ENCODE measurements around the gene PGAP2. TPM values are rescaled to one million over a fixed set of nuclear protein-coding genes. Genes with fewer than 3 reads are reported as not detected.
"Not testable (repeated sequence)": the region's sequence is repeated elsewhere in the genome, so short reads cannot be mapped to it uniquely, and the experiment has no call there.

Gene PGAP2
- total RNA-seq, 1 experiment from 2014 or later = 27.2 TPM

GRCh38 chr11:3857628-3858027 lies 49.3 kb downstream of the PGAP2 start:
- Mint-ChIP-seq H3K4me1 (ENCODE audit: insufficient read depth, unreplicated experiment) (peaks cover 36% of the 10 kb centered on the region), H3K36me3 (ENCODE audit: insufficient read depth, unreplicated experiment) (peaks cover 7% of the 10 kb centered on the region), H3K9me3 (ENCODE audit: unreplicated experiment) (no peaks in the 10 kb centered on the region), H3K27ac (ENCODE audit: low read depth, unreplicated experiment) (no peak overlapping the region), H3K4me3 (ENCODE audit: unreplicated experiment) (peak overlapping the region; percentile 99), H3K27me3 (ENCODE audit: insufficient read depth, unreplicated experiment) (no peaks in the 10 kb centered on the region)
- ChIA-PET CTCF (interaction anchor here (0.6 to 2.3 kb wide), 10 partner anchors 8 to 329 kb away, joined by 3 to 28 read pairs (median 5); no protein-coding TSS in a partner anchor), POLR2A (no interaction called here)
- TF ChIP-seq, protein P1, sequence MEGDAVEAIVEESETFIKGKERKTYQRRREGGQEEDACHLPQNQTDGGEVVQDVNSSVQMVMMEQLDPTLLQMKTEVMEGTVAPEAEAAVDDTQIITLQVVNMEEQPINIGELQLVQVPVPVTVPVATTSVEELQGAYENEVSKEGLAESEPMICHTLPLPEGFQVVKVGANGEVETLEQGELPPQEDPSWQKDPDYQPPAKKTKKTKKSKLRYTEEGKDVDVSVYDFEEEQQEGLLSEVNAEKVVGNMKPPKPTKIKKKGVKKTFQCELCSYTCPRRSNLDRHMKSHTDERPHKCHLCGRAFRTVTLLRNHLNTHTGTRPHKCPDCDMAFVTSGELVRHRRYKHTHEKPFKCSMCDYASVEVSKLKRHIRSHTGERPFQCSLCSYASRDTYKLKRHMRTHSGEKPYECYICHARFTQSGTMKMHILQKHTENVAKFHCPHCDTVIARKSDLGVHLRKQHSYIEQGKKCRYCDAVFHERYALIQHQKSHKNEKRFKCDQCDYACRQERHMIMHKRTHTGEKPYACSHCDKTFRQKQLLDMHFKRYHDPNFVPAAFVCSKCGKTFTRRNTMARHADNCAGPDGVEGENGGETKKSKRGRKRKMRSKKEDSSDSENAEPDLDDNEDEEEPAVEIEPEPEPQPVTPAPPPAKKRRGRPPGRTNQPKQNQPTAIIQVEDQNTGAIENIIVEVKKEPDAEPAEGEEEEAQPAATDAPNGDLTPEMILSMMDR (IDR thresholded peaks at IDR 0.05; ENCODE audit: unreplicated experiment) = no peak
- DNase-seq (ENCODE audit: unreplicated experiment) = no peak
- BruUV-seq (replicated peaks) = no TSS peak
- intact Hi-C loops (cut with micrococcal nuclease) = loop anchor here (10.0 kb wide), 1 partner anchor 117 kb away; no protein-coding TSS in a partner anchor

DNA sequence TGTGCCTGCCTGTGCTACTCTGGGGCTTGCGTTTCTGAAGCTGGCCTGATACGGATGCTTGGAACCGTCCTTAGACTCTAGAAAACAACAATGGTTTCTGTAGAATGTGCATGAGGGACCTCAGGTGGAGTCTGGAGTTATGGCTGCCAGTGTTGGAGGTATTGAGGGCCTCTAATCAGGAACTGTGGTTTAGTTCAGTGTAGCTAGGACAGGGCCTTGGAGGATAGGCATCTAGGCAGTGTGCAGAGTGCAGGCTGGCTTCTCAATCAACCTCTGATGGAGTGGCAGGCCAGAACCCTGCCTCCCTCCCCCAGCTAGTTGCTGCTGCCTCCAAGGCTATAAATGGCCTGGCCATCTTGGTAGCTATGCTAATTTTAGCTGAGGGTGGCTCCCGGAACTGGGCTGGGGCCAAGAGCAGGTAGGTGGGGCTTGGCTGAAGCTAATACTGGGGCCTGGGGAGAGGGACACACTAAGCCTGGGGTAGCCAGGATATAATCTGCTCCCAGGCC lies 51.1 kb downstream of the PGAP2 start:
- CTCF ChIA-PET = interaction anchor here (0.6 to 3.1 kb wide), 8 partner anchors 10 to 213 kb away, joined by 3 to 16 read pairs (median 6); no protein-coding TSS in a partner anchor
- TF ChIP-seq, protein P1 (IDR thresholded peaks at IDR 0.05; ENCODE audit: unreplicated experiment) = no peak
- Mint-ChIP-seq H3K4me1 (ENCODE audit: insufficient read depth, unreplicated experiment) (peaks cover 31% of the 10 kb centered on the region), H3K27ac (ENCODE audit: low read depth, unreplicated experiment) (no peak overlapping the region), H3K9me3 (ENCODE audit: unreplicated experiment) (no peaks in the 10 kb centered on the region), H3K36me3 (ENCODE audit: insufficient read depth, unreplicated experiment) (peaks cover 7% of the 10 kb centered on the region), H3K4me3 (ENCODE audit: unreplicated experiment) (no peak overlapping the region), H3K27me3 (ENCODE audit: insufficient read depth, unreplicated experiment) (no peaks in the 10 kb centered on the region)
- no TSS peak for BruUV-seq (replicated peaks)
- intact Hi-C loops (cut with micrococcal nuclease) = loop anchor here (10.0 kb wide), 1 partner anchor 115 kb away; no protein-coding TSS in a partner anchor
- no peak for DNase-seq (ENCODE audit: unreplicated experiment)
- POLR2A ChIA-PET = interaction anchor here (0.7 to 1.4 kb wide), 4 partner anchors 13 to 61 kb away, joined by 3 to 4 read pairs (median 3); partner anchors contain the start of gene RHOG

GRCh38 chr11:3860375-3860774 lies 52.0 kb downstream of the PGAP2 start:
- intact Hi-C loops (cut with micrococcal nuclease) = no loop called here
- BruUV-seq (replicated peaks) = no TSS peak
- CTCF ChIA-PET = interaction anchor here (0.6 to 3.1 kb wide), 3 partner anchors 29 to 212 kb away, joined by 3 to 16 read pairs (median 4); no protein-coding TSS in a partner anchor
- Mint-ChIP-seq H3K27ac (ENCODE audit: low read depth, unreplicated experiment) (no peak overlapping the region), H3K9me3 (ENCODE audit: unreplicated experiment) (no peaks in the 10 kb centered on the region), H3K4me3 (ENCODE audit: unreplicated experiment) (no peak overlapping the region), H3K4me1 (ENCODE audit: insufficient read depth, unreplicated experiment) (peaks cover 31% of the 10 kb centered on the region), H3K27me3 (ENCODE audit: insufficient read depth, unreplicated experiment) (no peaks in the 10 kb centered on the region), H3K36me3 (ENCODE audit: insufficient read depth, unreplicated experiment) (peaks cover 7% of the 10 kb centered on the region)
- TF ChIP-seq, protein P1 (IDR thresholded peaks at IDR 0.05; ENCODE audit: unreplicated experiment) = no peak
- no peak for DNase-seq (ENCODE audit: unreplicated experiment)
- POLR2A ChIA-PET = interaction anchor here (0.8 to 1.3 kb wide), 2 partner anchors 11 to 62 kb away, joined by 3 to 4 read pairs; no protein-coding TSS in a partner anchor

DNA sequence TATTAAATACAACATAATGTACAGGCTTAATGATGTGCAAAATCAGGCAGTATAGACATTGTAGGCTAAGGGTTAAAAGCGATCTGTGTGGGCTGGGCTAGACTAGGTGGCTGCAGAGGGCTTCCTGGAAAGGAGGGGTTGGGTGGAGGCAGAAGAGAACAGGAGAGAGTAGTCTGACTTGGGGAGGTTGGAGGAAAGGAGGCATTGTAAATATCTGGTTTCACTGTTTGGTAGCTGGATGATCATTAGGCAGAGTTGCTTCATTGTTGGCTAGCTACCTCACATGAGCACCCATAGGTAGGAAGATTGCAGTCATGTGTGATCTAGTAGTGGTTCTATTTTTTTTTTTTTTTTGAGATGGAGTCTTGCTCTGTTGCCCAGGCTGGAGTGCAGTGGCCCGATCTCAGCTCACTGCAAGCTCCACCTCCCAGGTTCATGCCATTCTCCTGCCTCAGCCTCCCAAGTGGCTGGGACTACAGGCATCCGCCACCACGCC lies 52.6 kb downstream of the PGAP2 start:
- H3K4me3 Mint-ChIP-seq (ENCODE audit: unreplicated experiment); intact Hi-C loops (cut with micrococcal nuclease); H3K36me3 Mint-ChIP-seq (ENCODE audit: insufficient read depth, unreplicated experiment); BruUV-seq (replicated peaks); DNase-seq (ENCODE audit: unreplicated experiment); H3K9me3 Mint-ChIP-seq (ENCODE audit: unreplicated experiment); H3K27ac Mint-ChIP-seq (ENCODE audit: low read depth, unreplicated experiment); H3K27me3 Mint-ChIP-seq (ENCODE audit: insufficient read depth, unreplicated experiment): not testable (repeated sequence)
- POLR2A ChIA-PET = interaction anchor here (0.8 kb wide), 1 partner anchor 12 kb away, joined by 3 read pairs; no protein-coding TSS in a partner anchor
- peaks cover 37% of the 10 kb centered on the region for H3K4me1 Mint-ChIP-seq (ENCODE audit: insufficient read depth, unreplicated experiment)
- CTCF ChIA-PET = interaction anchor here (1.6 to 3.1 kb wide), 3 partner anchors 12 to 212 kb away, joined by 4 to 16 read pairs (median 7); no protein-coding TSS in a partner anchor
